ENCODE results near the gene MZT2B.
"Not testable (repeated sequence)": the region's sequence is repeated elsewhere in the genome, so short reads cannot be mapped to it uniquely, and the experiment has no call there.

MZT2B gene

DNA sequence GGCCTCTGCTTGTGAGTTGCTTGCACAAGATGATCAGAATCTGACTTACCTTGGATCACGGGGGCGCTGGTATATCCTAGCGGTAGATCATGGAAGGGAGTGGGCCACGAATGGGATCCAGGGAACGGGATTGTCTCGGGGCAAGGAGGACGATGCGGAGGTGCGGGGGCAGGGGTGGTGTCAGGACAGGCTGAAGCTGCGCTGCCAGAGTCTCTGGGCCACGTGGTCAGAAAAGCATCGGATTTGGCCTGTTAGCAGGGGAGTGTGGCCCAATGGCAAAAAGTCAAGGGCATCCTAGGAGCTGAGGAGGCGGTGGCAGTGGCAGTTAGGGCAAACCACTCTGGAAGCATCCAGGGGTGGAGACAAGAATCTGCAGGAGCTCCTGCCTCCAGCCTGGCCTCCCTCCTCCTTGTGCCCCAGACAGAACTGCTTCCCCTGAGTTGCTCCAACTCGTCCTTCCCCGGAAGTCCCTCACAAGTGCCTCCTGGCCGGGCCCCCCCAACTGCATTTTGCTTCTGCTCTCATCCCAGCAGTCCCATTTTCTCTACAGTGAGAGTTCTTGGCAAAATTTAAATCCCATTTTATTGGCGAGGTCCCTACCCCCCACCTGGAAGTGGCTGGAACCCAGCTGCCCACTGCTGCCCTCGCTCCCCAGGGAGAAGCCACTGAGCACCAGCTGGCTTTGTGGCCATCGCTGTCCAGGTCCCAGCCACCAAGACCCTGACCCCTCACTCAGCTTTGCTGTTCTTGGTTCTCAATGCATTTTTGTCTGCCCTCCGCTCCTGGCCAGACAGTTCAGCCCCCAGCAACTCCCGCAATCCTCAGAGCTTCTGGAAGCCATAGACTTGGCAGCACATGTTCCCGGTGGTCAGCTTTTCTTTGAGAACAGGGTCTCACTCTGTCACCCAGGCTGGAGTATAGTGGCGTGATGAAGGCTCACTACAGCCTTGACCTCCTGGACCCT is 31.6 kb upstream of the MZT2B start:
- no peak overlapping the region for H3K4me3 ChIP-seq (ENCODE audit: low read depth, low read length)
- TF ChIP-seq, protein P1, sequence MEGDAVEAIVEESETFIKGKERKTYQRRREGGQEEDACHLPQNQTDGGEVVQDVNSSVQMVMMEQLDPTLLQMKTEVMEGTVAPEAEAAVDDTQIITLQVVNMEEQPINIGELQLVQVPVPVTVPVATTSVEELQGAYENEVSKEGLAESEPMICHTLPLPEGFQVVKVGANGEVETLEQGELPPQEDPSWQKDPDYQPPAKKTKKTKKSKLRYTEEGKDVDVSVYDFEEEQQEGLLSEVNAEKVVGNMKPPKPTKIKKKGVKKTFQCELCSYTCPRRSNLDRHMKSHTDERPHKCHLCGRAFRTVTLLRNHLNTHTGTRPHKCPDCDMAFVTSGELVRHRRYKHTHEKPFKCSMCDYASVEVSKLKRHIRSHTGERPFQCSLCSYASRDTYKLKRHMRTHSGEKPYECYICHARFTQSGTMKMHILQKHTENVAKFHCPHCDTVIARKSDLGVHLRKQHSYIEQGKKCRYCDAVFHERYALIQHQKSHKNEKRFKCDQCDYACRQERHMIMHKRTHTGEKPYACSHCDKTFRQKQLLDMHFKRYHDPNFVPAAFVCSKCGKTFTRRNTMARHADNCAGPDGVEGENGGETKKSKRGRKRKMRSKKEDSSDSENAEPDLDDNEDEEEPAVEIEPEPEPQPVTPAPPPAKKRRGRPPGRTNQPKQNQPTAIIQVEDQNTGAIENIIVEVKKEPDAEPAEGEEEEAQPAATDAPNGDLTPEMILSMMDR (IDR thresholded peaks at IDR 0.05; ENCODE audit: low read depth, low read length), result no peak

DNA sequence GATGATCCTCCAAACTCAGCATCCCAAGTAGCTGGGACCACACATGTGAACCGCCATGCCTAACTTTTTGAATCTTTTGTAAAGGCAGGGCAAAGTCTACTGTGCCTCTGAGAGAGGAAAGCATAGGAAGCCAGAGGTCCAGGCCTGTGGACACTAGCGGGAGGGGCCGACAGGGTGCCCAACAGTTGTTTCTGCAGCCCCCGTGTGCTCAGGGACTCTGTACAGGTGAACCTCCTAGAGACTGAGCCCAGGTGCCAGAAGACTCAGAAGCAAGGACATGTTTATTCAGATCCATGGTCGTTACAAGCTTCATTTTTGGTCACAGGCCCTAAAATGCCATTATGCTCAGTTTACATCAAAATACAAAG is 30.9 kb upstream of the MZT2B start:
- H3K4me3 ChIP-seq (ENCODE audit: low read depth, low read length), result not testable (repeated sequence)

DNA sequence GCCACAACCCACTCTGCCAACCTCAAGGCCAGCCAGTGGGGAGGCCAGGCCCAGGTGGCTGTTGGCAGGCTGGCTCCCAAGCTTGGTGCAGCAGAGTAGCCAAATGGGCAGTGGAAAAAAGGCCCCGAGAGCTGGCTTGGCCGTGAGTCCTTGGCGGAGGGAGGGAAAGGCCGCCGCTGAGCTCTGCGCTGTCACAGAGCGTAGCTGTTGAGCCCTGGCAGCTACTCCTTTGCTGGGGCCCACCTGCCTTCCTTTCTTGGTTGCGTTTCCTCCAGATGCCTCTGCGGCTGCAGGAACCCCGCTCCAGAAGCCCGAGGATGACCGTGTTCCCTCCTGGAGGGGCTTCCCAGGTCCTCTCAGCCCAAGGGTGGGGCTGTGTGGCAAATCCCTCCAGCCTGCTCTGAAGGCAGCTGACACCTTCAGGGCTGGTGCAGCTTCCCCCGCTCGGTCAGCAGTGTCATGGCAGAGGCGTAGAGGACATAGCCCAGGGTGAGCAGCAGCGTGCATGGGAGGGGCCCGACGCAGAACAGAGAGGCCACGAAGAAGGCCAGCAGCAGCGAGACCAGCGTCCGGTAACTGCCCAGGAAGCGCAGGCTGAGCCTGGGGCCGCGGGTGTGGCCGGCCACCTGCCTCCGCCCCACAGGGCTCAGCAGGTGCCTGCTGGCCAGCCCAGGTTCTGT is 29.8 kb upstream of the MZT2B start:
- H3K4me3 ChIP-seq (ENCODE audit: low read depth, low read length), result not testable (repeated sequence)

DNA sequence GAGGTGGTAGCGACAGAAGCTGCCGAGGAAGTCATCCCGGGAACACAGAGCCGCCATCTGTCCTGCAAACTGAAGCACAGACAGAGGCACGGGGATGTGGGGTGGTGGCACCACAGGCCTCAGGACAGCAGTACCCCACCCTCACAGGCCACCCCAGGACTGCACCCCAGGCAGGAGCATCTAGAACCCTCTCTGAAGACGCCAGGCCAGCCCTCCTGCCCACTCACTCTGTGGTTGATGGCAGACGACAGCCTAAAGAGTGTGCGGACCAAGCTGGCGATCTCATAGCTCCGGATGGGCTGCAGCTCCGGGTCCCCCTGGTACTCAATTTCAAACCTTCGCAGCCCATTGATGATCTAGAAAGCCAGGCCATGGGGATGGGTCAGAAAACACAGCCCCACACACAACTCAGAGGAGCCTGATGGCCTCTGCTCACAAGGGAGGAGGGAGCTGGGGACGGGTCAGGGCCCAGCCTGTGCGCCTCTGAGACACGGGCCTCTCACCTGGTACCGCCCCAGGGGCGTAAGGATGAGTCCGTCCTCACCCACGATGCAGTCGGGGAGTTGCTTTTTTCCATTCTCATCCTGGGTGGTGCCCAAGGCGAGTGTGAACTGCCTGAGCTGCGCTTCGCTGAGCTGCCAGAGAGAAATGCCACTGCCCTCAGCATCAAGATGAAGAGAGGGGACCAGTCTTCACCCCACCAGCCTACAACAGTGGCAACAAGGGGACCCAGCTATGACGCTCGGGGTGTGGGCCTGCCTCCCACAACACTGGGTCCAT is 29.1 kb upstream of the MZT2B start:
- no peak overlapping the region for H3K4me3 ChIP-seq (ENCODE audit: low read depth, low read length)
- TF ChIP-seq, protein P1 (IDR thresholded peaks at IDR 0.05; ENCODE audit: low read depth, low read length), result no peak

DNA sequence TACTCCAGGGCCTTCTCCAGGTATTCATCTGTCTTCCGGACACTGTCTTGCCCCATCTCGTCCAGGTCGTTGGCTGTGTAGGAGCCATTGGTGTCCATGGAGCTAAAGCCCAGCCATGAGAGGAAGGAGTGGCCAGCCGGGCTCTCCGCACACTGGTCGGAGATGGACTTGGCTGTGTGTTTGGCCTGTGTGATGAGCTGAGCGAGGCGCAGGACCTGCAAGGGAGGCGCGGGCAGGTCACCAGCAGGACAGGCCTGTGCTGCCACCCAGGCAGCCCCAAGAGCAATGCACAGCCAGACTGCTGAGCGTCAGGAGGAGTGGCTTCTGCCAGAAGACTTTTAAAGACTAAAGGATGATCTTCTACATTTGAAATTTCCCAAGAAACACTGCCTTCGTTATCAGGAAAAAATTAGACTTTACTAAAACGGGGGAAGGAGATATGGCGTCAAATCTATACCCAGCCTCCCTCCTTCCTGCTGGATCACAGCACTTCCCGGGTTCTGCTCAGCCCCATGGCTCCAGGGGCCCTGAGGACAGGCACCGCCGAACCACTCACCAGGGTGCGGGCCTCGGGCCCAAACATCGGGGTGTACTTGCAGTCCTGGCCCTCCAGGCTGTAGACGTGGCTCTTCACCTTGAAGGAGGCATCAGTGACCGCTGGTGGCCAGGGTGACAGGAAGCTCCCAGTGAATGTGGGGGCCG is 28.2 kb upstream of the MZT2B start:
- H3K4me3 ChIP-seq (ENCODE audit: low read depth, low read length), result not testable (repeated sequence)

DNA sequence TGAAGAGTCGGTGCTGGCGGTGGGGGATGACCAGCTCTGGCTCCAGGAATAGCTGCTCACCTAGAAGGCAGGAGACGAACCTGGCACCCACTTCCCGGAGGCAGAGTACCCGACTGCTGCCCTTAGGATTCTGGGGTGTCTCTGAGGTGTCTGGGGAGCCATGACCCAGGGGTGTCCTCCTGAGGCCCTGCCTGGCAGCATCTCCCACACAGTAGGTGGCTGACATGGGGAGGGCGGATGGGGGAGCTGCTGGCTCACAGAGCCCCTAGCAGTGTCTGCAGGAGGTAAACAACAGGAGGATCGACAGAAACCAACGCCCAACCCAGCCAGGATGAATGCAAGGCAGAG is 27.7 kb upstream of the MZT2B start:
- not testable (repeated sequence) for H3K4me3 ChIP-seq (ENCODE audit: low read depth, low read length)

DNA sequence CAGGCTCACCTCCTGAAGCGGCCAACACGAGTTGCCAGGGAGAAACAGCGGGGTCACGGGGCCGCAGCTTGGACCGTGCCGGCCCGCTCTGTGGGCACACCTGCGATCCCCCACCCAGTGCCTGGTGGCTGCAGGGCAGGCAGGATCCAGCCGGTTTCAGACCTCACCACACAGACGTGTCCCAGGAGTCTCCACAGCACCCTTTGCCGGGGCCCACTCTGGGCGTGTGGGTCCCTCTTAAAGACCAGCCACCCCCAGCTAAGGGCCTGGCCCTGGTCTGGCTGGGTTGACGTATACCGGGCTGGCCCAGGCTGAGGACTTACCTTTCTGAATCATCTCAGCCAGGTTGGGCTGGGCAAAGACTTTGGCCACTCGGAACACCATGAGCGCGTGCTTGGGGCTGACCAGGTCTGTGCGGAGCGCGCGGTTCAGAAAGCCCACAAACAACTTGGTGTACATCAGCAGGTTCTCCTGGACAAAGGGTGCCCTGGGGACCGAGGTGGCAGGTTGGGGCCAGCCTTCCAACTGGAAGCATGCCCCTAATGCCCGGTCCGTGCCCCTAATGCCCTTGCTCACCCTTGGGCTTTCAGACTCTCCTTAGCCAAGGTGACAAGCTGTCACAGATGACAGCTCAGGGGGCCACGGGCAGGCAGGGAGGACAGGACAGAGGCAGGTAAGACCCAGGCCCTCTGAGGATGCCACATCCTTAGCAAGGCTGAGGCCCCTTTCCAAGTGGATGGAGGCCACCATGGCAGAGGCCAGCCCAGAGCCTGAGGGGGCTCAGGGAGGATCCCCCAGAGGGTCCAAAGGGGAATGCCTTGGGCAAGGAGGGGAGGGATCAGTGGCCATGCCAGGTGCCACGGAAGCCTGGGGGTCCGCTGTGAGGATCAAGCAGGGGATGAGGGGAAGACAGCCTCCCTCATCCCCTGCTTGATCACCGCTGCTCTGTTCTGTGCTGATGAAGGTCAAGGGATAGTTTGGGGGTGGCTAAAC is 27.0 kb upstream of the MZT2B start:
- TF ChIP-seq, protein P1 (IDR thresholded peaks at IDR 0.05; ENCODE audit: low read depth, low read length), result no peak
- H3K4me3 ChIP-seq (ENCODE audit: low read depth, low read length), result no peak overlapping the region

DNA sequence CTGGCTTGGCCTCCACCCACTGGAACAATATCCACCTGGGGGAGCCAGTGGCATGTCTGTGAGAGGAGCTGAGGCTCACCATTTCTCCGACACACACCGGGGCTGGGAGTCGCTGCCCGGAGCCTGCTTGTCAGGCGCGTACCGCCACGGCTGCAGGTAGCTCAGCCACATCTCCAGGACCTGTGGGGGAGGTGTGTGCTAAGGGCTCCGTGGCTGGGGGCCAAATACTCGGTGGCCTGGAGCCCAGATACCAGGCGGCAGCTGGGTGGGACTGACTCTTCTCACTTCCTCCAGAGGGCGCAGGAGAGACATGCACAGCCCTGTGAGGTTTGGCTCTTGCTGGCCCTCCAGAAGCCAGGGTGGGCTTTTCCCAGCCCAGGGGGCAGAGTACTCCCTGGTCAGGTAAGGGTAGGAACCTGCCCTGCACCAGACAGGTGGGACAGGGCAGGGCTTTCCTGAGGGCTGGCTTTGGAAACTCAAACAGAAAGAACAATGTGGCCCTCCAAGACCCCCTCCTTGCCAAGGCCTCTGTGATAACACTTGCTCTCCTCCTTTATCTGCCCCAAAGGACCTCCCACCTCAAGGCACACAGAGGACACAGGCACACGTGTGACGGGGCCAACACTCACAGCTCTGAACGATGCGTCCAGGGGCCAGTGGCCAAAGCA is 26.0 kb upstream of the MZT2B start:
- H3K4me3 ChIP-seq (ENCODE audit: low read depth, low read length), result not testable (repeated sequence)

DNA sequence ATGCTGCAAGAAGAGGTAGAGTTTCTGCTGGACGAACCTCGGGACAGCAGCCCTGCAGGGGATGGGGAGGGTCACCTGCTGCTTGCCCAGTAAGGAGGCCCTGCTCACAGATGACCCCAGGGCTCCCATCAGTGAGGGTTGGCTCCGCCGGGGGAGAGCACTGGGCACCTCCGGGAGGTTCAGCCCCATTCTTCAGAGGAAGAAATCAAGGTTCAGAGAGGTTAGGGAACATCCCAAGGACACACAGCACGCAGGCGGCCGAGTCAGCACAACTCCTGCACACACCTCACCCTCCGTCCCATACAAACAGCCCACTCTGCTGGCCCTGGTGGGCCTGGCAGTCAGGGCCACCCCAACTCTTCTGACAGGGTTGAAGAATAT is 25.4 kb upstream of the MZT2B start:
- TF ChIP-seq, protein P1 (IDR thresholded peaks at IDR 0.05; ENCODE audit: low read depth, low read length), result no peak
- H3K4me3 ChIP-seq (ENCODE audit: low read depth, low read length), result no peak overlapping the region

DNA sequence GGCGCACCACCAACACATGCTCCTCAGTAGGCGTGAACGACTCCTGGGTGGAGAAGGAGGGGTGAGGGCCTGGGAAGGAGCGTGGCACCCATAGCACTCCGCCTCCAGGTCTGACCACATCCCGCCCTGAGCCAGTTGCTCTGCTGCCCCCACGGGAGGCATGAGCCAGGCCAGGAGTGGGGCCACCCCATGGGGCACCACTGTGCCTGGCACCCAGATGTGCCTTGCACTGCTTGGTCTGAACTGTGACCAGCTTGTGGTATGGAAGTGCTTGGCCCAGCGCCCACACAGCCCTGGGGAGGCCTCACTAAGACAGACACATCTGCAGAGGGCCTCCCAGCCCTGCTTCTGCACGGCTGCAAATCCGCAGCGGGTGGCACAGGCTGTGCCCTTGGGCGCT is 24.7 kb upstream of the MZT2B start:
- H3K4me3 ChIP-seq (ENCODE audit: low read depth, low read length), result not testable (repeated sequence)

DNA sequence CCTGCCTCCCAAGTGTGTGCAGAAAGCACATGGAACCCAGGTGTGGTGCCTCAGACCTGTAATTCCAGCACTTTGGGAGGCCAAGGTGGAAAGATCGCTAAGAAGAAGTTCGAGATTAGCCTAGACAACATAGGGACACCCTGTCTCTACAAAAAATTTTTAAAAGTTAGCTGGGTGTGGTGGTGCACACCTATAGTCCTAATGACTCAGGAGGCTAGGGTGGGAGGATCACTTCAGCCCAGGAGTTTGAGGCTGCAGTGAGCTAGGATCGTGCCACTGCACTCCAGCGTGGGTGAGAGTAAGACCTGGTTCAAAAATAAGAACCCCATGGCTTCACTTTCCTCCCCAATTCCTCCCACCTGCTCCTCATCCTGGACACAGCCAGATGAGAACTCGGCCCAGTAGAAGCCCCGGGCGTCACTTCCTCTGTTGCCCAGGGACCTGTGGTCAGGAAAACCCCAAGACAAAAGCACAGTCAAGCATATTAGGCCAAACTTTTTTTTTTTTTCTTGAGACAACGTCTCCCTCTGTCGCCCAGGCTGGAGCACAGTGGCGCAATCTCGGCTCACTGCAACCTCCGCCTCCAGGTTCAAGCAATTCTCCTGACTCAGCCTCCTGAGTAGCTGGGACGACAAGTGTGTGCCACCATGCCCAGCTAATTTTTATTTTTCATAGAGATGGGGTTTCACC is 24.1 kb upstream of the MZT2B start:
- H3K4me3 ChIP-seq (ENCODE audit: low read depth, low read length), result not testable (repeated sequence)

Data from WI38 (cell line).